ENCODE results near the gene NHSL2.

- TF ChIP-seq POLR2AphosphoS5 (IDR thresholded peaks at IDR 0.05; ENCODE audit: low read depth, low read length) (no peak), POLR2A (IDR thresholded peaks at IDR 0.05; ENCODE audit: low read depth, low read length) (no peak), TAF1 (IDR thresholded peaks at IDR 0.05; ENCODE audit: borderline replicate concordance, low read depth, low read length) (no peak)
Observed at GRCh38 chrX:71978164-71978563, 67.5 kb downstream of the NHSL2 start.
